Activated T-helper 1 cell treated with anti-CD3 and anti-CD28 coated beads, Interleukin-12 subunit alpha, Interleukin-12 subunit beta, Interleukin-2, Interleukin-4 antibody, amounts not matched to agents 30 ng/mL and 10 ng/mL and 1 ng/mL, durations not matched to agents 14 hours and 24 hours and 36 hours (primary cell): ENCODE data around the gene TANK. TPM values are rescaled to one million over a fixed set of nuclear protein-coding genes. Genes with fewer than 3 reads are reported as not detected.

Source experiments
- DNase-seq: peaks from one replicate; pipeline ENCODE4 v3.0.0; 2021; ENCODE audit warnings: low spot score
- H3K27ac Mint-ChIP-seq: one replicate; pipeline ENCODE4 v1.8.0; 2021; ENCODE audit warnings: mild to moderate bottlenecking, mixed read lengths
- H3K27me3 Mint-ChIP-seq: one replicate; pipeline ENCODE4 v1.8.0; 2022; ENCODE audit warnings: mild to moderate bottlenecking, moderate library complexity, mixed read lengths; ENCODE audit not compliant: insufficient read depth
- H3K36me3 Mint-ChIP-seq: one replicate; pipeline ENCODE4 v1.8.0; 2021; ENCODE audit warnings: low read depth, mixed read lengths
- H3K4me1 Mint-ChIP-seq: one replicate; pipeline ENCODE4 v1.8.0; 2021; ENCODE audit warnings: low read depth, mixed read lengths
- H3K4me3 Mint-ChIP-seq: one replicate; pipeline ENCODE4 v1.8.0; 2021; ENCODE audit warnings: mild to moderate bottlenecking, moderate library complexity, mixed read lengths
- H3K9me3 Mint-ChIP-seq: one replicate; pipeline ENCODE4 v1.8.0; 2021; ENCODE audit warnings: mixed read lengths
- intact Hi-C: fragments of 100-400 bp; cut with micrococcal nuclease; formaldehyde crosslinking; loops from one replicate; pipeline ENCODE4 v1.15.1; 2024
- total RNA-seq: library from RNA; stranded (reverse); gene quantifications from 2 replicates; pipeline ENCODE4 v1.2.3, GENCODE V29; 2022

Gene TANK
- total RNA-seq, 1 donor from 2014 or later: 136 TPM

DNA sequence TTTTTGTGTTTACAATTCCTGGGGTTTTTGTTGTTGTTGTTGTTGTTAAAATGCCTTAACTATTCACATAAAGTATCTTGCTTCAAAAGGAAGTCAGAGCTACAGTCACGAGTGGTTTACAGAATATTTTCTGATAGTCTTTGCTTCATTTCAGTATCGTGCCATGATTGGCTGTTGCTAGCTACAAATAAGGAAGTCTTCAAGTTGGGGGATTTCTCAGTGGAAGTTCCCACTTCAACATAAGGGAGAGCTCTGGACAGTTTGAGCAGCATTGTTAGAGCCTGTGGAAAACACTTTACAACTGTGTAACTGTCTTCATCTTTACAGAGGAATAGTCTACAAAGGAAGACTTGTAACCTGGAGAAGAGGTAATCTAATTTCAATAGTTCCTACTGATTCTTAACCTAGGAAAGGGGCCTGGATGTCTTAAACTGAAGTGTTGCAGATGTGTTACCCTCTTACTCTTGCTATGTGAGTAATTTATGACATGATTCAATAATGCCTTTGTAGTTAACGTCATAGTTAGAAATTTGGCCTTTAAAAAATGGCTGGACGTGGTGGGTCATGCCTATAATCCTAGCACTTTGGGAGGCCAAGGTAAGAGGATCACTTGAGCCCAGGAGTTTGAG is 23.4 kb upstream of the TANK start:
- no peaks in the 10 kb centered on the region for H3K27me3 Mint-ChIP-seq
- intact Hi-C loops: loop anchor here (1.0 to 10.0 kb wide), 7 partner anchors 14 to 1232 kb away; partner anchors contain the start of genes DPP4 and LY75
- H3K4me1 Mint-ChIP-seq: peaks cover 52% of the 10 kb centered on the region
- peak; percentile 64 for DNase-seq
- peak overlapping the region; percentile 98 for H3K27ac Mint-ChIP-seq
- H3K9me3 Mint-ChIP-seq: peaks cover 8% of the 10 kb centered on the region
- H3K4me3 Mint-ChIP-seq: peak overlapping the region; percentile 94
- peaks cover 23% of the 10 kb centered on the region for H3K36me3 Mint-ChIP-seq

DNA sequence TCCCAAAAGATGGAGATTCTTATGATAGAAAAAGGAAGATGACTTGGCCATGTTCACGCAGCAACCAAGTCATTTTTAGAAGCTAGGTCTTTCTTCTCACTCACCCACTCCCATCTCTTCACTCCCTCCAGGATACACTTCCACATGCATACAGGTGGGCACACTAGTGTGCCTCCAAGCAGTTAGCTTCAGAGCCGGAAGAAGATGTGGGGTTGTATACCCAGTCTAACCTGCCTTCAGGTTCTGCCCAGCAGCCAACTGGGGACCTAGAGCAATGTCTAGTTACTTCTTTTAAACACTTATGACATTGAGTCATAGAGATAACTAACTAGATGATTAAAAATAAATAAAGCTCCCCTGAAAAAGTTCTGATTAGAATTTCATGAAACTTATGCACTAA is 21.8 kb upstream of the TANK start:
- no peak for DNase-seq
- intact Hi-C loops: loop anchor here (1.0 to 10.0 kb wide), 6 partner anchors 8 to 1234 kb away; partner anchors contain the start of genes DPP4 and LY75
- peaks cover 68% of the 10 kb centered on the region for H3K4me1 Mint-ChIP-seq
- H3K9me3 Mint-ChIP-seq: peaks cover 10% of the 10 kb centered on the region
- H3K36me3 Mint-ChIP-seq: peaks cover 35% of the 10 kb centered on the region
- peak overlapping the region; percentile 96 for H3K27ac Mint-ChIP-seq
- peak overlapping the region; percentile 94 for H3K4me3 Mint-ChIP-seq
- H3K27me3 Mint-ChIP-seq: no peaks in the 10 kb centered on the region

DNA sequence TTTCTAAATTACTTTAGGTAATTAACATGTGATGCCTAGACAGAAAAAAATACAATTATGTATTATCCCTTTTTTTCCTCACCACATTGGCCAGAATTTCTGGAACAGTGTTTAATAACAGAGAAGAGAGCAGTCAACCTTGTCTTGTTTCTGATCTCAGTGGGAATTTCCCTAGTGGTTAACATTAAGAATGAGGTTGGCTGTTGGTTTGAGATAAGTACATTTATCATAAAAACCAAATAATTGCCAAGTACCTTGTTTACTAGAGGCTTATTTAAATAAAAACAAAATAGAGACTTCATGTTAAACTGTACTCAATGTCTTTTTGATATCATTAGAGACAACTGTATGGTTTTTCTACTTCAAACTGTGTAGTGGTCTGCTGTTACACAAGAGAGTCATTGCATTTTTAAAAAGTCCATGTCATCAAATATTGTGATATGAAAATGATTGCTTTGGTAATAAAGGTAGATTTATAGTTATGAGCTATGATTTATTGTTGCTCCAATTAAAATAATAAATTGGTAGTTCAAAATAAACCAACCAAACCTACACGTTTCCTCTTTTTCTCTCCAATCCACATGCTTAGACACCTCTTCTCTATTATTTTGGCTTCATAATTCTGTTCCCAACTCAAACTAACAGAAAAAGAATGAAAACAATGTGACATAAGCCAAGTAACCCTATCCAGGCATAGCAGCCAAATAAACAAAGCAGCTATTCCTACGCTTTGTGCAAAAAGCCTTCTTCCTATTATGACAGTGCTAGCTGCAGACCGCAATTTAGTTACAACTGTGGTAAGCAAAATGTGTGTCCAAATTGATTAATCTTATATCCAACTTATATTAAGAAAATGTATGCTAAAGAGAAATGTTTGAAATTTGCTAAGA is 20.9 kb upstream of the TANK start:
- Mint-ChIP-seq H3K9me3 (peaks cover 19% of the 10 kb centered on the region), H3K36me3 (peaks cover 41% of the 10 kb centered on the region), H3K4me3 (peak overlapping the region; percentile 94), H3K27ac (peak overlapping the region; percentile 96), H3K27me3 (no peaks in the 10 kb centered on the region), H3K4me1 (peaks cover 74% of the 10 kb centered on the region)
- no peak for DNase-seq
- intact Hi-C loops: loop anchor here (1.0 to 10.0 kb wide), 8 partner anchors 21 to 1235 kb away; partner anchors contain the start of genes DPP4, LY75 and TANK

DNA sequence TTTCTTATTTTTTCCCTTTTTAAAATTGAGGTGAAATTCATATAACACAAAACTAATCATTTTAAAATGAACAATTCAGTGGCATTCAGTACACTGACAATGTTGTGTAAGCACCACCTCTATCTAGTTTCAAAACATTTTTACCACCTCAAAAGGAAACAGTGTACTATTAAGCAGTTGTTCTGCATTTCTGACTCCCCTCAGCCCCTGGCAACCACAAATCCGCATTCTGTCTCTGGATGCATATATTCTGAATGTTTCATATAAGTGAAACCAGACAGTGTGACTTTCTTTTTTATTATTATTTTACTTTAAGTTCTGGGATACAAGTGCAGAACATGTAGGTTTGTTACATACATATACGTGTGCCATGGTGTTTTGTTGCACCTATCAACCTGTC is 19.2 kb upstream of the TANK start:
- no peaks in the 10 kb centered on the region for H3K27me3 Mint-ChIP-seq
- DNase-seq: no peak
- H3K4me1 Mint-ChIP-seq: peaks cover 79% of the 10 kb centered on the region
- H3K9me3 Mint-ChIP-seq: peaks cover 30% of the 10 kb centered on the region
- H3K27ac Mint-ChIP-seq: peak overlapping the region; percentile 5
- H3K4me3 Mint-ChIP-seq: peak overlapping the region; percentile 84
- peaks cover 58% of the 10 kb centered on the region for H3K36me3 Mint-ChIP-seq
- intact Hi-C loops: no loop called here

DNA sequence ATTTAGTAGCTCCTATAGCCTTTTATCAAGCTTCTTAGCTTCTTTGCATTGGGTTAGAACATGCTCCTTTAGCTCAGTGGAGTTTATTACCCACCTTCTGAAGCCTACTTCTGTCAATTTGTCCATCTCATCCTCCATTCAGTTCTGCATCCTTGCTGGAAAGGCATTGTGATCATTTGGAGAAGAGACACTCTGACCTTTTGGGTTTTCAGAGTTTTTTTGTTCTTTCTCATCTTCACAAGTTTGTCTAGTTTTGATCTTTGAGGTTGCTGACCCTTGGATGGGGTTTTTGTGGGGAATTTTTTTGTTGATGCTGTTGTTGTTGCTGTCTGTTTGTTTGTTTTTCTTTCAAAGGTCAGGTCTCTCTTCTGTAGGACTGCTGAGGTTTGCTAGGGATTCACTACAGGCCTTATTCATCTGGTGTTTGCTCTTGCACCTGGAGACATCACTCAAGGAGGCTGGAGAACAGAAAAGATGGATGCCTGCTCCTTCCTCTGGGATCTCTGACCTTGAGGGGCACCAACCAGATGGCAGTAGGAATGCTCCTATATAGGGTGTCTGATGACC is 13.9 kb upstream of the TANK start:
- peaks cover 68% of the 10 kb centered on the region for H3K9me3 Mint-ChIP-seq
- intact Hi-C loops: loop anchor here (1.0 kb wide), 2 partner anchors 8 to 20 kb away; no protein-coding TSS in a partner anchor
- H3K36me3 Mint-ChIP-seq: peaks cover 92% of the 10 kb centered on the region
- no peak for DNase-seq
- peaks cover 81% of the 10 kb centered on the region for H3K4me1 Mint-ChIP-seq
- peak overlapping the region; percentile 35 for H3K4me3 Mint-ChIP-seq
- peak overlapping the region; percentile 72 for H3K27ac Mint-ChIP-seq
- H3K27me3 Mint-ChIP-seq: no peaks in the 10 kb centered on the region

DNA sequence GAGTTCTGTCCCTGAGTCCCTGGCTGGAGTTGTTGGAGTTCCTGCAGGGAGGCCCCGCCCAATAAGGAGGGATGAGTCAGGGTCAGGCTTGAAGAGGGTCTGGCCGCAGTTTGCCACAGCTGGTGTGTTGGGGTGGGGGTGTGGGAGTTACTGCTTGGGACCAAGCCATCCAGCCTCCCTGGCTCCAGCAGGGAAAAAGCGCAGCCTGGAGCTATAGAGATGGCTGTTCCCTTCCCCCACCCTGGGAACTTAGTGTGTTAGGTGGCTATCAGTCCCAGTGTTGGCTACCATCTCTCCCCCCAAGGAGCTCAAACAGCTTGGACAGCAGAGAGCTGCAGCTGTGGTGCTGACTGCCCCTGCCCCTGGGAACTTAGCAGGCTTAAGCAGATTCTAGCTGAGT is 13.2 kb upstream of the TANK start:
- intact Hi-C loops: loop anchor here (1.0 kb wide), 2 partner anchors 9 to 19 kb away; no protein-coding TSS in a partner anchor

DNA sequence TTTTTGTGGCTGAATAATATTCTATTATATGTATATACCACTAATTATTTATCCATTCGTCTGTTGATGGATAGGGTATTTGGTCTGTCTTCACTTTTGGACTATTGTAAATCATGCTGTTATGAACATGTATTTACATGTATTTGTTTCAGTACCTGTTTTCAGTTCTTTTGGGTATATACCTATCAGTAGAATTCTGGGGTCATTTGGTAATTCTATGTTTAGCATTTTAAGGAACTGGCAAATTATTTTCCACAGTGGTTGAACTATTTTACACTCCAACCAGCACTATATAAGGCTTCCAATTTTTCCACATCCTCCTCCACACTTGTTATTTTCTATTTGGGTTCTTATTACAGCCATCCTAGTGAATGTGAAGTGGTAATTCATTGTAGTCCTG is 12.4 kb upstream of the TANK start:
- intact Hi-C loops: no loop called here
- no peak overlapping the region for H3K27ac Mint-ChIP-seq
- no peak for DNase-seq
- H3K27me3 Mint-ChIP-seq: no peaks in the 10 kb centered on the region
- H3K36me3 Mint-ChIP-seq: peaks cover 92% of the 10 kb centered on the region
- peaks cover 77% of the 10 kb centered on the region for H3K9me3 Mint-ChIP-seq
- peaks cover 71% of the 10 kb centered on the region for H3K4me1 Mint-ChIP-seq
- H3K4me3 Mint-ChIP-seq: no peak overlapping the region

More for the DNA sequence above, 13.2 kb upstream of the TANK start:
- Mint-ChIP-seq H3K4me1 (peaks cover 80% of the 10 kb centered on the region), H3K27me3 (no peaks in the 10 kb centered on the region), H3K9me3 (peaks cover 70% of the 10 kb centered on the region), H3K4me3 (no peak overlapping the region), H3K36me3 (peaks cover 92% of the 10 kb centered on the region), H3K27ac (peak overlapping the region; percentile 72)
- DNase-seq: no peak

DNA sequence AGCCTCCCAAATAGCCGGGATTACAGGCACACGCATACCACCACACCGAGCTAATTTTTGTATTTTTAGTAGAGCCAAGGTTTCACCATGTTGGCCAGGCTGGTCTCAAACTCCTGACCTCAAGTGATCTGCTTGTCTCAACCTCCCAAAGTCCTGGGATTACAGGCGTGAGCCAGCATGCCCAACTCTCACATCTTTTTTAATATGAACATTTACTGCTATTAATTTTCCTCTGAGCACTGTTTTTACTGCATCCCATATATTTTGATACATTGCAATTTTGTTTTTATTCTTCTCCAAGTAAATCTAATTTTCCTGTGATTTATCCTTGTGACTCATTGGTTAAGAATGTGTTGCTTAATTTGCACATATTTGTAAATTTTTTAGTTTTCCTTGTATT is 9.5 kb upstream of the TANK start:
- H3K4me1 Mint-ChIP-seq: peaks cover 58% of the 10 kb centered on the region
- DNase-seq: no peak
- H3K27ac Mint-ChIP-seq: no peak overlapping the region
- no peak overlapping the region for H3K4me3 Mint-ChIP-seq
- intact Hi-C loops: no loop called here
- no peaks in the 10 kb centered on the region for H3K27me3 Mint-ChIP-seq
- peaks cover 62% of the 10 kb centered on the region for H3K9me3 Mint-ChIP-seq
- peaks cover 80% of the 10 kb centered on the region for H3K36me3 Mint-ChIP-seq

DNA sequence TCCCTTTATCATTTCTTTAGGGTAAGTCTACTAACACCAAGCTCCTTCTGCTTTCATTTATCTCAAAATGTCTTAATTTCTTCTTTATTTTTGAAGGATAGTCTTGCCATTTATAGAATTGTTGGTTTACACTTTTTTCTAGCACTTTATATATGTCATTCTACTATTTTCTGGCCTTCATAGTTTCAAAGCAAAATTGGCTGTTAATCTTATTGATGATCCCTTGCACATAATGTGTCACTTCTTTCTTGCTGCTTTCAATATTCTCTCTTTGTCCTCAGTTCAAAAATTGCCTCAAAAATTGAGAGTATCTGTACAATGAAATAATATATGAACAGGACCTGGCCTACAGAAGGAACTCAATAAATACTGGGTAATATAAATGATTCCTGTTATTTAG is 7.9 kb upstream of the TANK start:
- Mint-ChIP-seq H3K4me3 (no peak overlapping the region), H3K27me3 (no peaks in the 10 kb centered on the region), H3K4me1 (peaks cover 60% of the 10 kb centered on the region), H3K9me3 (peaks cover 60% of the 10 kb centered on the region), H3K36me3 (peaks cover 82% of the 10 kb centered on the region), H3K27ac (no peak overlapping the region)
- intact Hi-C loops: no loop called here
- DNase-seq: no peak

DNA sequence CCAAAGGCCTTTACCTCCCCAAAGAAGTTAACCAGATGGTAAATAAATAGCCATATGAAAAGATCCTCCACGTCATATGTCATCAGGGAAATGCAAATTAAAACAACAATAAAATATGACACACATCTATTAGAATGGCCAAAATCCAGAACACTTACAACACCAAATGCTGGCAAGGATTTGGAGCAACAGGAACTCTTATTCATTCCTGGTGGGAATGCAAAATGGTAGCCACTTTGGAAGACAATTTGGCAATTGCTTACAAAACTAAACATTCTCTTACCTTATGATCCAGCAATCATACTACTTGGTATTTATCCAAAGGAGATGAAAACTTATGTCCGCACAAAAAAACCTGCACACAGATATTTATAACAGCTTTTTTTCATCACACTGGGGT is 1.3 kb upstream of the TANK start:
- Mint-ChIP-seq H3K27me3 (no peaks in the 10 kb centered on the region), H3K4me1 (peaks cover 75% of the 10 kb centered on the region), H3K27ac (peak overlapping the region; percentile 31), H3K36me3 (peaks cover 58% of the 10 kb centered on the region), H3K9me3 (peaks cover 4% of the 10 kb centered on the region), H3K4me3 (peak overlapping the region; percentile 24)
- DNase-seq: no peak
- intact Hi-C loops: no loop called here

DNA sequence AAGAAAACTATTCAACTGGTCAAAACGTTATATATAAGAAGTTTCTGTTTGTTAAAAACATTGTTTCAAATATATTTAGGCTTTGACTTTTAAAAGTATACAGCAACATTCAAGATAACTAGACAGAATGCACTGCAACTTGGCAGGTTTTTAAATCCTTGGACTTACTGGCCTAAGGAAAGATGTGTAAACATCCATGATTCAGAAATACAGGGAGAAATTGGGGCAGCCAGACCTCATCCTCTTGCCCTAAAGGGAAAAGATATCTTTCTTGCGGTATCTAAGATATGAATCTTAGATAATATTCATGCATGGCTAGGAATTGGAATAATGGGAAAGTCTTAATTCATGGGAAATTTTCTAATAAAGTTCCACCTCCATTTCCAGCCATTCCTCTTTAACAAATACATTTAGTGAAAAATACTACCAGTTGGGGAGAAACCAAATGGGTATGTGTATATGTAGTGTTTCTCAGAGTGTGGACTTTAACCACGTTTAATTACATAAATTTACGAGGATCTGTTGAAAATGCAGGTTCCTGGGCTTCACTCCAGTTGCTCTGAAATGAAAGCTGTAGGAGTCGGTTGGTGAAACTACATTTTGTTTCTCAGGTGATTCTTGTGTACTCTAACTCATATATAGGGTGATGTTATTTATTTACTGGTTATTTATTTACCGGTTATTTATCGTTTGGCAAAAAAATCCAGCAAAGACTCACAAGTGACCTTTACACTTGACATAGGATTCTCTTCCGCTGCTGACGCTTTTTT is 587 bp upstream of the TANK start:
- Mint-ChIP-seq H3K27me3 (no peaks in the 10 kb centered on the region), H3K36me3 (peaks cover 56% of the 10 kb centered on the region), H3K27ac (peak overlapping the region; percentile 99), H3K9me3 (no peaks in the 10 kb centered on the region), H3K4me1 (peaks cover 75% of the 10 kb centered on the region), H3K4me3 (peak overlapping the region; percentile 97)
- DNase-seq: no peak
- intact Hi-C loops: loop anchor here (1.0 to 10.0 kb wide), 10 partner anchors 20 to 935 kb away; partner anchors contain the start of genes PSMD14 and RBMS1

DNA sequence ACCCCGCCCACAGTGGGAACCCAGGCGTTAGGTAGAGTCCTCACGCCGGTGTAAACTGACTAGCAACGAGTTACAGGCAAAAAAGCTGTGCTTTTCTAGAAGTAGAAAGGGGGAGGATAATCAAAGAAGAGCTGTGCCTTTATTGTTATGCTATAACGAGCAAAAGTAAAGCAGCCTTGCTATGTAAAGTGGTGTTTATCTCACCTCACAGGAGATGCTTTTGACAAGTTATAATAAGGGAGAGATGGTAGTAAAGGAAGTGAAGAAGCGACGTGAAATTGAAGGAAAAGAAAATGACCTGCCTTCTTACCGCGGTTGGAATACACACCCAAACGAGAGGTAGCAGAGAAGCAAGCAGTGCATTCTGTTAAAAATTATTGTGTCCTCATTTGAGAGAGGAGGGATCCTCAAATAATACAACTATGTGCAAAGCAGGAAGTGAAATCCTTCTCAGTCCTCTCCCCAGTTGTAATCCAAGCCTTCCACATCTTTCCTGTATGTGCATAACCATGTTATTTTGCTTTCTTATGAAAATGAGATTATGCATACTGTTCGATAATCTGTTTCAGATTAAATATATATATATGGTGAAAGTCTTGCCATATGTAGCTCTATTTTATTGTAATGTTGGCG is 962 bp downstream of the TANK start:
- Mint-ChIP-seq H3K4me1 (peaks cover 81% of the 10 kb centered on the region), H3K27ac (peak overlapping the region; percentile 99), H3K27me3 (no peaks in the 10 kb centered on the region), H3K36me3 (peaks cover 57% of the 10 kb centered on the region), H3K4me3 (peak overlapping the region; percentile 97), H3K9me3 (no peaks in the 10 kb centered on the region)
- intact Hi-C loops: loop anchor here (5.0 to 10.0 kb wide), 5 partner anchors 669 to 936 kb away; partner anchors contain the start of gene RBMS1
- no peak for DNase-seq
